NT2/D1 (cell line): ENCODE data around the gene FSIP1.

Experiments
- SUZ12 ChIP-seq: IDR thresholded peaks from 2 replicates; pipeline ENCODE4 v1.6.1; 2011; ENCODE audit not compliant: insufficient read length, insufficient read depth; ENCODE audit errors: extremely low read depth
- YY1 ChIP-seq: IDR thresholded peaks from 2 replicates; pipeline ENCODE4 v1.6.1; 2011; ENCODE audit not compliant: insufficient read length, insufficient read depth
- ZNF274 ChIP-seq: IDR thresholded peaks from 2 replicates; pipeline ENCODE4 v1.6.1; 2011; ENCODE audit warnings: mild to moderate bottlenecking, low read depth, low read length

DNA sequence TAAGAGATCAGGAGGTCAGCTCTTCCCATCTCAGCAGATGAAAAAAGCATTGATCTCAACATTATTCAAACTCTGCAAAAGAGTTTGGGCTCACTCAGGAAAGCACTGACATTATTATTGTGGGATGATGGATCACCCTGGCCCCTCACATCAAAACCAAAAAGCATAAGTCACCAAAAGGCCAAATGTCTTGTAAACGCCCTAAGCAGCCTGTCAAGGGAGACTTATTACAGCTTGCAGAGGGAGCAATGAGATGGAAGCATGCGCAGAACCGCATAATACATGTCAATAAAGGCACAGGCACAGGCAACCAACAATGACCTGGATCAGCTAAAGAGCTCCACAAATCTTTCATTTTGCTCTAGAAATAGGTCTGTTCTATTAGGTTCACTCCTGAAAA is 4.6 kb downstream of the FSIP1 start:
- TF ChIP-seq YY1: no peak
- no peak for TF ChIP-seq ZNF274
- TF ChIP-seq SUZ12: no peak
